ENCODE results near the gene RGS5. TPM values are rescaled to one million over a fixed set of nuclear protein-coding genes. Genes with fewer than 3 reads are reported as not detected.

RGS5 gene
- total RNA-seq, 1 experiment from 2014 or later, result 4.7 TPM

GRCh38 chr1:163195728-163196448 is 6.8 kb downstream of the RGS5 start:
- H3K4me1 ChIP-seq (ENCODE audit: insufficient read depth, low read length, poor library complexity, severe bottlenecking), result no peaks in the 10 kb centered on the region
- ChIA-PET POLR2A (ENCODE audit: low non-redundant PET) (no interaction called here), CTCF (no interaction called here)
- TF ChIP-seq CTCF (conservative IDR thresholded peaks at IDR 0.05; ENCODE audit: low read depth, low read length) (no peak), EZH2 (IDR thresholded peaks at IDR 0.05; ENCODE audit: borderline replicate concordance, low read depth, low read length, poor library complexity, severe bottlenecking) (no peak)
- H3K27ac ChIP-seq (ENCODE audit: low read depth, low read length, poor library complexity, severe bottlenecking), result no peak overlapping the region
- no peak overlapping the region for H3K4me3 ChIP-seq (ENCODE audit: low read depth, low read length, poor library complexity, severe bottlenecking)
- no TSS peak for BruUV-seq (replicated peaks)
- peak; percentile 57 for DNase-seq (ENCODE audit: low spot score)
- no peaks in the 10 kb centered on the region for H3K27me3 ChIP-seq (replicated peaks; ENCODE audit: insufficient read depth, low read depth, low read length, poor library complexity)
- H3K9me3 ChIP-seq (ENCODE audit: low read depth, low read length, poor library complexity, severe bottlenecking), result no peaks in the 10 kb centered on the region
- no peaks in the 10 kb centered on the region for H3K36me3 ChIP-seq (ENCODE audit: insufficient read depth, low read length, poor library complexity, severe bottlenecking)
- intact Hi-C loops (cut with micrococcal nuclease; ENCODE audit: unreplicated experiment), result no loop called here

DNA sequence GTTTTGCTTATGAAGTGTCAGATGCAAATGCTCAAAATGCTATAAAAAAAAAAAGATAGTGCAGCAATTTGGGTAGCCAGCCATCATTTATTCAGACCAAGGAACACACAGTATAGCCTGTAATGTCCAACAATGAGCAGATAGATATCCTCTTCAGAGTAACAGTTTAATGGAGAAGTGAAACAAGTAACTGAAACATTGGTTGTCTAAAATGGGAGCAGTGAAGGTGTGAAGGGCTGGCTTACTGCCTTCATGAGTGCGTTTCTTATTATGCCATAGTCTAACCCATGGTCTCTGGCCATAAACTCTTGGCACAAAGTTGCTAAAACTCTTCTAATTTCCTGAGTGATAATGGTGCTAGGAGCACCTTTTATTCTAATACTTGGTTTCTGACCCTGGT is 11.4 kb downstream of the RGS5 start:
- ChIA-PET CTCF (no interaction called here), POLR2A (ENCODE audit: low non-redundant PET) (no interaction called here)
- H3K4me1 ChIP-seq (ENCODE audit: insufficient read depth, low read length, poor library complexity, severe bottlenecking), result no peaks in the 10 kb centered on the region

GRCh38 chr1:163188947-163189346 is 13.8 kb downstream of the RGS5 start:
- Histone ChIP-seq H3K27me3 (replicated peaks; ENCODE audit: insufficient read depth, low read depth, low read length, poor library complexity) (no peaks in the 10 kb centered on the region), H3K9me3 (ENCODE audit: low read depth, low read length, poor library complexity, severe bottlenecking) (no peaks in the 10 kb centered on the region), H3K27ac (ENCODE audit: low read depth, low read length, poor library complexity, severe bottlenecking) (no peak overlapping the region), H3K4me3 (ENCODE audit: low read depth, low read length, poor library complexity, severe bottlenecking) (no peak overlapping the region), H3K4me1 (ENCODE audit: insufficient read depth, low read length, poor library complexity, severe bottlenecking) (no peaks in the 10 kb centered on the region), H3K36me3 (ENCODE audit: insufficient read depth, low read length, poor library complexity, severe bottlenecking) (no peaks in the 10 kb centered on the region)
- intact Hi-C loops (cut with micrococcal nuclease; ENCODE audit: unreplicated experiment), result no loop called here
- BruUV-seq (replicated peaks), result no TSS peak
- POLR2A ChIA-PET (ENCODE audit: low non-redundant PET), result no interaction called here
- TF ChIP-seq EZH2 (IDR thresholded peaks at IDR 0.05; ENCODE audit: borderline replicate concordance, low read depth, low read length, poor library complexity, severe bottlenecking) (no peak), CTCF (conservative IDR thresholded peaks at IDR 0.05; ENCODE audit: low read depth, low read length) (no peak)
- CTCF ChIA-PET, result no interaction called here
- DNase-seq (ENCODE audit: low spot score), result no peak

More for the DNA sequence above, 11.4 kb downstream of the RGS5 start:
- Histone ChIP-seq H3K4me3 (ENCODE audit: low read depth, low read length, poor library complexity, severe bottlenecking) (no peak overlapping the region), H3K27me3 (replicated peaks; ENCODE audit: insufficient read depth, low read depth, low read length, poor library complexity) (no peaks in the 10 kb centered on the region), H3K27ac (ENCODE audit: low read depth, low read length, poor library complexity, severe bottlenecking) (no peak overlapping the region), H3K36me3 (ENCODE audit: insufficient read depth, low read length, poor library complexity, severe bottlenecking) (no peaks in the 10 kb centered on the region), H3K9me3 (ENCODE audit: low read depth, low read length, poor library complexity, severe bottlenecking) (no peaks in the 10 kb centered on the region)
- intact Hi-C loops (cut with micrococcal nuclease; ENCODE audit: unreplicated experiment), result no loop called here
- BruUV-seq (replicated peaks), result no TSS peak
- TF ChIP-seq CTCF (conservative IDR thresholded peaks at IDR 0.05; ENCODE audit: low read depth, low read length) (no peak), EZH2 (IDR thresholded peaks at IDR 0.05; ENCODE audit: borderline replicate concordance, low read depth, low read length, poor library complexity, severe bottlenecking) (no peak)
- DNase-seq (ENCODE audit: low spot score), result no peak
